ENCODE data around the gene NBEA.

The NBEA gene

DNA sequence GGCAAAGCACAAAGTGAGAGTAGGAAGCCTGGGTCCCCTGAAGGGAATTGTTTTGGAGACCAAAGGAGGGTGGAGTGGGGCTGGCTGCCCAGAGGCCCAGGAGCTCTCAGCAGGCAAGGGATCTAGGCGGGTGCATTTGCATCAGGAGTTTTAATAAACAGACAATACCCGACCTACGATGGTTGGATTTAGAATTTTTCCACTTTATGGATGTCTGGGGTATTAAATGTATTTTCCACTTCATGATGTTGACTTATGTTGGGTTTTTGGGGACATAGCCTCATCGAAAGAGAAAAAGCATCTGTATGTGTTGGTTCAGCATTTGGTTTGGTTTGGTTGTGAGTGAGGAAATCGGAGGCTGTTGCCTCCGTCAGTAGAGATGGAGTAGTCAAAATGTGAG, 739.6 kb downstream of the NBEA start:
- H3K4me3 ChIP-seq (ENCODE audit: low read length in 2 of 2): no peak overlapping the region

DNA sequence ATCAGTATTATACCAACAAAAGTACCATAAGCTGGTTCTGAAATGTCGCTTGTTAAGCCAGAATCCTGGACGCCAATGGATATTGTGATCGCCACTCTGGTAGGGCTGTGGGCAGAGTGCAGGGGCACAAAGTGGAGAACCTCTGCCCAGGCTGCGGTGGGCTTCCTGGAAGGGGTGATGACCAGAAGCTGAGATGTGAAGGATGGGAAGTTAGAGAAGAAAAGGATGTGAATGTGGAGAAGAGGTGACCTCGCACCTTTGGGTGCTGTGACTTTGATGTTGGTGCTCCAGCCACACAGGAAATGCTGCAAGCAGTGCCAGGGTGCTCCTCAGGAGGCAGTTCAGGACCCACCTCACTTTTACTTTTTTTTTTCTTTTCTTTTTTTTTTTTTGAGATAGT, 742.4 kb downstream of the NBEA start:
- Histone ChIP-seq H2BK12ac (ENCODE audit: low read length) (no peak overlapping the region), H2AFZ (ENCODE audit: low read length) (no peak overlapping the region), H2BK120ac (ENCODE audit: low read depth, low read length) (no peak overlapping the region), H3K4ac (ENCODE audit: low read length) (no peak overlapping the region), H3K4me2 (ENCODE audit: insufficient read depth, low read length, poor library complexity, severe bottlenecking) (no peak overlapping the region), H3K23ac (ENCODE audit: low read depth, low read length, poor library complexity) (no peak overlapping the region), H3K14ac (ENCODE audit: low read length) (no peak overlapping the region), H2BK15ac (ENCODE audit: low read length) (no peak overlapping the region), H3K9ac (ENCODE audit: low read depth, low read length, poor library complexity) (no peak overlapping the region), H3K27ac (replicated peaks; ENCODE audit: low read length) (no peak overlapping the region), H3K18ac (ENCODE audit: low read length) (no peak overlapping the region), H4K8ac (ENCODE audit: low read depth, low read length) (no peak overlapping the region), H3K27me3 (ENCODE audit: control insufficient read depth in 3 of 3, insufficient read depth in 3 of 3, low read depth in 1 of 3, low read length in 3 of 3) (no peaks in the 10 kb centered on the region), H2BK5ac (ENCODE audit: low read length) (no peak overlapping the region), H3K4me3 (ENCODE audit: low read length in 2 of 2) (no peak overlapping the region), H2AK5ac (ENCODE audit: low read depth, low read length) (no peak overlapping the region), H4K91ac (ENCODE audit: low read depth, low read length, poor library complexity) (no peak overlapping the region), H3K79me1 (ENCODE audit: low read depth, low read length) (no peaks in the 10 kb centered on the region), H3K4me1 (ENCODE audit: control insufficient read depth in 2 of 2, insufficient read depth in 1 of 2, low read depth in 1 of 2, low read length in 2 of 2) (no peaks in the 10 kb centered on the region), H3K9me3 (replicated peaks in 1 of 2; ENCODE audit: control insufficient read depth in 2 of 2, insufficient read depth in 1 of 2, low read depth in 1 of 2, low read length in 2 of 2) (no peaks in the 10 kb centered on the region), H3K36me3 (replicated peaks in 1 of 2; ENCODE audit: control insufficient read depth in 2 of 2, insufficient read depth in 2 of 2, low read length in 2 of 2) (no peaks in the 10 kb centered on the region)
- DNase-seq (ENCODE audit: low spot score): no peak
- WGBS, 2 donors (ENCODE audit: extremely low coverage in 2 of 2, insufficient read length in 2 of 2, insufficient replicate concordance in 1 of 2): no CpG with 5 or more reads among the region's 5 CpGs

More for the DNA sequence above, 739.6 kb downstream of the NBEA start:
- H4K8ac ChIP-seq (ENCODE audit: low read depth, low read length): no peak overlapping the region
- no peak overlapping the region for H3K27ac ChIP-seq (replicated peaks; ENCODE audit: low read length)
- no peak overlapping the region for H2BK15ac ChIP-seq (ENCODE audit: low read length)
- no peak overlapping the region for H3K9ac ChIP-seq (ENCODE audit: low read depth, low read length, poor library complexity)
- DNase-seq (ENCODE audit: low spot score): no peak
- no peak overlapping the region for H2AFZ ChIP-seq (ENCODE audit: low read length)
- H3K4me2 ChIP-seq (ENCODE audit: insufficient read depth, low read length, poor library complexity, severe bottlenecking): no peak overlapping the region
- H3K36me3 ChIP-seq (replicated peaks in 1 of 2; ENCODE audit: control insufficient read depth in 2 of 2, insufficient read depth in 2 of 2, low read length in 2 of 2): no peaks in the 10 kb centered on the region
- no peak overlapping the region for H2BK12ac ChIP-seq (ENCODE audit: low read length)
- no peak overlapping the region for H3K14ac ChIP-seq (ENCODE audit: low read length)
- WGBS, 2 donors (ENCODE audit: extremely low coverage in 2 of 2, insufficient read length in 2 of 2, insufficient replicate concordance in 1 of 2): no CpG with 5 or more reads among the region's 6 CpGs
- H3K23ac ChIP-seq (ENCODE audit: low read depth, low read length, poor library complexity): no peak overlapping the region
- no peak overlapping the region for H3K4ac ChIP-seq (ENCODE audit: low read length)
- no peak overlapping the region for H2BK5ac ChIP-seq (ENCODE audit: low read length)
- no peak overlapping the region for H2BK120ac ChIP-seq (ENCODE audit: low read depth, low read length)
- H4K91ac ChIP-seq (ENCODE audit: low read depth, low read length, poor library complexity): no peak overlapping the region
- no peak overlapping the region for H3K18ac ChIP-seq (ENCODE audit: low read length)
- no peaks in the 10 kb centered on the region for H3K79me1 ChIP-seq (ENCODE audit: low read depth, low read length)
- no peaks in the 10 kb centered on the region for H3K27me3 ChIP-seq (ENCODE audit: control insufficient read depth in 3 of 3, insufficient read depth in 3 of 3, low read depth in 1 of 3, low read length in 3 of 3)
- no peak overlapping the region for H2AK5ac ChIP-seq (ENCODE audit: low read depth, low read length)
- peaks cover 2 to 6% of the 10 kb centered on the region in 2 donors for H3K9me3 ChIP-seq (replicated peaks in 1 of 2; ENCODE audit: control insufficient read depth in 2 of 2, insufficient read depth in 1 of 2, low read depth in 1 of 2, low read length in 2 of 2)
- H3K4me1 ChIP-seq (ENCODE audit: control insufficient read depth in 2 of 2, insufficient read depth in 1 of 2, low read depth in 1 of 2, low read length in 2 of 2): no peaks in the 10 kb centered on the region

DNA sequence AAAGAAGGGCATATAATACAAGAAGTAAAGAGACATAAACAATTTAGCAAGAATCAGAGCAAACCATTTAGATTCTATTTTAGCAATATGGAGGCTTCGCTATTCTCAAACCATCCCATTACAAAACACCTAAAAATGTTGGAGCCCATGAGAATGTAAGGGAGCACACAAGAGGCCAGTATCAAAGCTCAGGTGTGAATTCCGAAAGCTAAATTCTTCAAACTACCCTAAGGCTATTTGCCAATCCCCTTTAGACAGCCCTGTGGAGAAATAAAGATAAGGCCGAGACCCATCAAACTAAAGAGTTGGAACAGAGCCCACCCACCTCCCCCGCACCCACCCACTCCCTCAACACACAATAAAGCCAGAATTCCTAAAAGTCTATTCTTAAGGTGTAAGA, 745.3 kb downstream of the NBEA start:
- H3K79me1 ChIP-seq (ENCODE audit: low read depth, low read length): no peaks in the 10 kb centered on the region
- no peak overlapping the region for H2AK5ac ChIP-seq (ENCODE audit: low read depth, low read length)
- no peak for DNase-seq (ENCODE audit: low spot score)
- no peak overlapping the region for H3K4me3 ChIP-seq (ENCODE audit: low read length in 2 of 2)
- H3K23ac ChIP-seq (ENCODE audit: low read depth, low read length, poor library complexity): no peak overlapping the region
- H3K14ac ChIP-seq (ENCODE audit: low read length): no peak overlapping the region
- H3K9me3 ChIP-seq (replicated peaks in 1 of 2; ENCODE audit: control insufficient read depth in 2 of 2, insufficient read depth in 1 of 2, low read depth in 1 of 2, low read length in 2 of 2): no peaks in the 10 kb centered on the region
- no peaks in the 10 kb centered on the region for H3K4me1 ChIP-seq (ENCODE audit: control insufficient read depth in 2 of 2, insufficient read depth in 1 of 2, low read depth in 1 of 2, low read length in 2 of 2)
- no peak overlapping the region for H2BK15ac ChIP-seq (ENCODE audit: low read length)
- no peak overlapping the region for H3K4me2 ChIP-seq (ENCODE audit: insufficient read depth, low read length, poor library complexity, severe bottlenecking)
- H2BK12ac ChIP-seq (ENCODE audit: low read length): no peak overlapping the region
- no peak overlapping the region for H4K8ac ChIP-seq (ENCODE audit: low read depth, low read length)
- H3K9ac ChIP-seq (ENCODE audit: low read depth, low read length, poor library complexity): no peak overlapping the region
- H2BK120ac ChIP-seq (ENCODE audit: low read depth, low read length): no peak overlapping the region
- no peaks in the 10 kb centered on the region for H3K36me3 ChIP-seq (replicated peaks in 1 of 2; ENCODE audit: control insufficient read depth in 2 of 2, insufficient read depth in 2 of 2, low read length in 2 of 2)
- no CpG with 5 or more reads among the region's 4 CpGs for WGBS, 2 donors (ENCODE audit: extremely low coverage in 2 of 2, insufficient read length in 2 of 2, insufficient replicate concordance in 1 of 2)
- no peak overlapping the region for H3K18ac ChIP-seq (ENCODE audit: low read length)
- no peak overlapping the region for H3K27ac ChIP-seq (replicated peaks; ENCODE audit: low read length)
- no peak overlapping the region for H2AFZ ChIP-seq (ENCODE audit: low read length)
- no peaks in the 10 kb centered on the region for H3K27me3 ChIP-seq (ENCODE audit: control insufficient read depth in 3 of 3, insufficient read depth in 3 of 3, low read depth in 1 of 3, low read length in 3 of 3)
- no peak overlapping the region for H3K4ac ChIP-seq (ENCODE audit: low read length)
- no peak overlapping the region for H4K91ac ChIP-seq (ENCODE audit: low read depth, low read length, poor library complexity)
- no peak overlapping the region for H2BK5ac ChIP-seq (ENCODE audit: low read length)

DNA sequence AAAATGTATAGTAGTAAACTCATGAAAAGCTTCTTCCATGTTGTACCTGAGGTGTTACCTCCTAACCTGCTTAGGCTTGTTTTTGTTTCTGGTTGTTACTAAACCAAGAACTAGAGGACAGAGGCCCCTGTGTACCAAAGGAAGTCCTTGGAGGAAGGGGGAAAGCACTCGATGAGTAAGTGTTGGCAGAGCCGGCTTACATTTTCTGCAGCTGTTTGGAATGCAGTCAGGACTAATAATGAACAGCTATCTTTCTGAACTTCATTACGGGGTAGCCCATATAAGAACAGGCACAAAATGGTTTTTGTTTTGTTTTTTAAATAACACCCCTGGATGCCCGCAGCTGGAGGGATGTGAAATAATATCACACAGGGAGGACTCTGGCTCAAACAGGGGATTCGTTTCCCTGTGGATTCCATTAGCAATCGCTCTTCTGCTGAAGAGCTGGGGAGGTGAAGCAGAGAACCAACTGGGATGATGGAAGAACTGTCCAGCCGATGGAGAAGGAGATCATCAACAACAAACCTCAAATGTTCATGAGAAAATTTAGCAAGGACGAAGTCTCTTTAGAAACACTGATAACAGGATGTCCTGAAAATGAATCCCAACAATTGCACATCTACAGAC, 748.6 kb downstream of the NBEA start:
- WGBS, 2 donors (ENCODE audit: extremely low coverage in 2 of 2, insufficient read length in 2 of 2, insufficient replicate concordance in 1 of 2): no CpG with 5 or more reads among the region's 8 CpGs
- Histone ChIP-seq H4K91ac (ENCODE audit: low read depth, low read length, poor library complexity) (no peak overlapping the region), H2BK12ac (ENCODE audit: low read length) (no peak overlapping the region), H2BK120ac (ENCODE audit: low read depth, low read length) (no peak overlapping the region), H3K23ac (ENCODE audit: low read depth, low read length, poor library complexity) (no peak overlapping the region), H3K4me2 (ENCODE audit: insufficient read depth, low read length, poor library complexity, severe bottlenecking) (no peak overlapping the region), H3K27ac (replicated peaks; ENCODE audit: low read length) (no peak overlapping the region), H3K9ac (ENCODE audit: low read depth, low read length, poor library complexity) (no peak overlapping the region), H3K18ac (ENCODE audit: low read length) (no peak overlapping the region), H2BK5ac (ENCODE audit: low read length) (no peak overlapping the region), H3K79me1 (ENCODE audit: low read depth, low read length) (peaks cover 1% of the 10 kb centered on the region), H3K4me1 (ENCODE audit: control insufficient read depth in 2 of 2, insufficient read depth in 1 of 2, low read depth in 1 of 2, low read length in 2 of 2) (no peaks in the 10 kb centered on the region), H3K27me3 (ENCODE audit: control insufficient read depth in 3 of 3, insufficient read depth in 3 of 3, low read depth in 1 of 3, low read length in 3 of 3) (no peaks in the 10 kb centered on the region), H2AK5ac (ENCODE audit: low read depth, low read length) (no peak overlapping the region), H3K9me3 (replicated peaks in 1 of 2; ENCODE audit: control insufficient read depth in 2 of 2, insufficient read depth in 1 of 2, low read depth in 1 of 2, low read length in 2 of 2) (peaks cover 0 to 1% of the 10 kb centered on the region in 2 donors), H3K36me3 (replicated peaks in 1 of 2; ENCODE audit: control insufficient read depth in 2 of 2, insufficient read depth in 2 of 2, low read length in 2 of 2) (no peaks in the 10 kb centered on the region), H2AFZ (ENCODE audit: low read length) (no peak overlapping the region), H4K8ac (ENCODE audit: low read depth, low read length) (no peak overlapping the region), H3K14ac (ENCODE audit: low read length) (no peak overlapping the region), H3K4ac (ENCODE audit: low read length) (no peak overlapping the region), H3K4me3 (ENCODE audit: low read length in 2 of 2) (no peak overlapping the region), H2BK15ac (ENCODE audit: low read length) (no peak overlapping the region)
- no peak for DNase-seq (ENCODE audit: low spot score)
